Measurements from ENCODE around the gene ZKSCAN2. TPM values are rescaled to one million over a fixed set of nuclear protein-coding genes. Genes with fewer than 3 reads are reported as not detected.

Gene ZKSCAN2
- total and polyA plus RNA-seq, 4 donors, result 1.1 to 7.6 (median 3.3) TPM

GRCh38 chr16:25271421-25271820, 13.8 kb upstream of the ZKSCAN2 start:
- no peaks in the 10 kb centered on the region for H3K9me3 ChIP-seq (ENCODE audit: control insufficient read depth in 4 of 4, insufficient read depth in 3 of 4, low read length in 3 of 4)
- WGBS, 2 donors, result 70 to 80% methylated on average over 5 of the region's 5 CpGs
- H3K27ac ChIP-seq (ENCODE audit: low read depth in 1 of 2, low read length in 1 of 2), result no peak overlapping the region
- no peak overlapping the region for H3K4me3 ChIP-seq
- no peak for DNase-seq
- no peak overlapping the region for H3K9ac ChIP-seq (ENCODE audit: insufficient read depth in 1 of 2, low read length in 2 of 2)
- H3K4me1 ChIP-seq (ENCODE audit: control insufficient read depth in 5 of 5, insufficient read depth in 5 of 5, low read length in 5 of 5), result no peaks in the 10 kb centered on the region
- no peak for TF ChIP-seq CTCF (IDR thresholded peaks at IDR 0.05; ENCODE audit: control extremely low read depth, extremely low read depth)
- ATAC-seq (ENCODE audit: insufficient read depth, low FRiP score), result no peak
- H3K36me3 ChIP-seq (ENCODE audit: control insufficient read depth in 4 of 4, insufficient read depth in 4 of 4, low read length in 4 of 4), result peaks cover 0 to 1% (median 0%) of the 10 kb centered on the region in 4 donors
- no peaks in the 10 kb centered on the region for H3K27me3 ChIP-seq (ENCODE audit: control insufficient read depth in 3 of 3, insufficient read depth in 3 of 3, low read length in 2 of 3)

GRCh38 chr16:25270577-25270976, 12.9 kb upstream of the ZKSCAN2 start:
- Histone ChIP-seq H3K36me3 (ENCODE audit: control insufficient read depth in 4 of 4, insufficient read depth in 4 of 4, low read length in 4 of 4) (peaks cover 0 to under 1% (median 0%) of the 10 kb centered on the region in 4 donors), H3K9me3 (ENCODE audit: control insufficient read depth in 4 of 4, insufficient read depth in 3 of 4, low read length in 3 of 4) (no peaks in the 10 kb centered on the region), H3K9ac (ENCODE audit: insufficient read depth in 1 of 2, low read length in 2 of 2) (no peak overlapping the region), H3K4me3 (no peak overlapping the region), H3K27ac (ENCODE audit: low read depth in 1 of 2, low read length in 1 of 2) (no peak overlapping the region), H3K27me3 (ENCODE audit: control insufficient read depth in 3 of 3, insufficient read depth in 3 of 3, low read length in 2 of 3) (no peaks in the 10 kb centered on the region), H3K4me1 (ENCODE audit: control insufficient read depth in 5 of 5, insufficient read depth in 5 of 5, low read length in 5 of 5) (no peaks in the 10 kb centered on the region)
- TF ChIP-seq CTCF (IDR thresholded peaks at IDR 0.05; ENCODE audit: control extremely low read depth, extremely low read depth), result no peak
- ATAC-seq (ENCODE audit: insufficient read depth, low FRiP score) (no peak), DNase-seq (no peak)
- WGBS, 2 donors, result 76 to 85% methylated on average over 6 of the region's 6 CpGs

- WGBS, 2 donors, result 94 to 97% methylated on average over 1 of the region's 1 CpG
- Histone ChIP-seq H3K4me1 (ENCODE audit: control insufficient read depth in 5 of 5, insufficient read depth in 5 of 5, low read length in 5 of 5) (no peaks in the 10 kb centered on the region), H3K9ac (ENCODE audit: insufficient read depth in 1 of 2, low read length in 2 of 2) (no peak overlapping the region), H3K4me3 (no peak overlapping the region), H3K9me3 (ENCODE audit: control insufficient read depth in 4 of 4, insufficient read depth in 3 of 4, low read length in 3 of 4) (no peaks in the 10 kb centered on the region), H3K27me3 (ENCODE audit: control insufficient read depth in 3 of 3, insufficient read depth in 3 of 3, low read length in 2 of 3) (no peaks in the 10 kb centered on the region), H3K27ac (ENCODE audit: low read depth in 1 of 2, low read length in 1 of 2) (no peak overlapping the region), H3K36me3 (ENCODE audit: control insufficient read depth in 4 of 4, insufficient read depth in 4 of 4, low read length in 4 of 4) (no peaks in the 10 kb centered on the region)
- ATAC-seq (ENCODE audit: insufficient read depth, low FRiP score) (no peak), DNase-seq (no peak)
- no peak for TF ChIP-seq CTCF (IDR thresholded peaks at IDR 0.05; ENCODE audit: control extremely low read depth, extremely low read depth)
Measured at GRCh38 chr16:25269879-25270278, 12.2 kb upstream of the ZKSCAN2 start.

- DNase-seq (no peak), ATAC-seq (ENCODE audit: insufficient read depth, low FRiP score) (no peak)
- TF ChIP-seq CTCF (IDR thresholded peaks at IDR 0.05; ENCODE audit: control extremely low read depth, extremely low read depth), result no peak
- no peaks in the 10 kb centered on the region for H3K27me3 ChIP-seq (ENCODE audit: control insufficient read depth in 3 of 3, insufficient read depth in 3 of 3, low read length in 2 of 3)
- whole genome bisulfite sequencing, 2 donors, result 98% methylated on average over 2 of the region's 2 CpGs
- no peak overlapping the region for H3K27ac ChIP-seq (ENCODE audit: low read depth in 1 of 2, low read length in 1 of 2)
- no peaks in the 10 kb centered on the region for H3K4me1 ChIP-seq (ENCODE audit: control insufficient read depth in 5 of 5, insufficient read depth in 5 of 5, low read length in 5 of 5)
- no peak overlapping the region for H3K9ac ChIP-seq (ENCODE audit: insufficient read depth in 1 of 2, low read length in 2 of 2)
- no peak overlapping the region for H3K4me3 ChIP-seq
- H3K9me3 ChIP-seq (ENCODE audit: control insufficient read depth in 4 of 4, insufficient read depth in 3 of 4, low read length in 3 of 4), result no peaks in the 10 kb centered on the region
- H3K36me3 ChIP-seq (ENCODE audit: control insufficient read depth in 4 of 4, insufficient read depth in 4 of 4, low read length in 4 of 4), result peaks cover 0 to 3% (median 0%) of the 10 kb centered on the region in 4 donors
Measured at GRCh38 chr16:25265968-25266367, 8.3 kb upstream of the ZKSCAN2 start.
